GM12878 (cell line): Measurements from ENCODE around the gene HECTD4. TPM values are rescaled to one million over a fixed set of nuclear protein-coding genes. Genes with fewer than 3 reads are reported as not detected.

Source experiments
- ATAC-seq: fragments of 200-7000 bp; cut with Tn5 transposase; 3 replicates; pipeline ENCODE4 v1.9.1; 2020; ENCODE audit warnings: mild to moderate bottlenecking, moderate library complexity
- BruUV-seq: library from RNA; stranded (reverse); fragments of 400-500 nt; replicated peaks from 2 replicates; lab custom pipeline; 2021; lab: Mats Ljungman, UMichigan
- CTCF ChIA-PET: fragments of 300-600 bp; sonication (Branson Sonifier 250); formaldehyde crosslinking; extraction: SDS; loops from one replicate; lab custom pipeline; 2021; ENCODE audit warnings: inconsistent platforms; lab: Yijun Ruan, JAX
- POLR2A ChIA-PET: fragments of 350-600 bp; formaldehyde crosslinking; extraction: SDS; loops from one replicate; lab custom pipeline; 2021; ENCODE audit warnings: inconsistent platforms; lab: Charles Lee
- RAD21 ChIA-PET: fragments of 300-600 bp; sonication (Branson Sonifier 250); formaldehyde crosslinking; loops from one replicate; lab custom pipeline; 2023; ENCODE audit warnings: antibody characterized with exemption; ENCODE audit not compliant: unreplicated experiment; lab: Charles Lee
- SMC1A ChIA-PET: fragments of 300-600 bp; sonication (Branson Sonifier 250); formaldehyde crosslinking; loops from one replicate; lab custom pipeline; 2023; ENCODE audit not compliant: unreplicated experiment, uncharacterized antibody; lab: Charles Lee
- DNase-seq: peaks from one replicate; pipeline ENCODE4 v3.0.0-alpha.2; 2011; ENCODE audit warnings: low read depth, low spot score
- FAIRE-seq: peaks from 3 replicates; lab custom pipeline; 2011; peaks lifted over from hg19 to GRCh38; lab: Jason Lieb, UNC
- H2AFZ ChIP-seq: 2 replicates; pipeline ENCODE4 v1.6.0; 2011; ENCODE audit warnings: low read depth, low read length, control low read depth; ENCODE audit not compliant: control insufficient read depth
- H3K27ac ChIP-seq: 2 replicates; pipeline ENCODE4 v1.5.1; 2011; ENCODE audit warnings: control low read depth; ENCODE audit not compliant: control insufficient read depth, insufficient read depth
- H3K27me3 ChIP-seq, 2 experiments: replicated peaks in 1 of 2; 2 replicates each; pipeline versions ENCODE4 v1.6.0 to v1.6.1; 2011; ENCODE audit warnings: low read length in 1 of 2; ENCODE audit not compliant: control insufficient read depth in 2 of 2, insufficient read depth in 2 of 2
- H3K36me3 ChIP-seq, 2 experiments: 2 replicates each; pipeline ENCODE4 v1.5.1; 2011; ENCODE audit warnings: low read length in 1 of 2; ENCODE audit not compliant: control insufficient read depth in 2 of 2, insufficient read depth in 2 of 2
- H3K4me1 ChIP-seq: 2 replicates; pipeline ENCODE4 v1.6.1; 2011; ENCODE audit warnings: mild to moderate bottlenecking, low read length, moderate library complexity, mixed read lengths; ENCODE audit not compliant: control insufficient read depth, insufficient read depth
- H3K4me2 ChIP-seq: 2 replicates; pipeline ENCODE4 v1.6.0; 2011; ENCODE audit warnings: control low read depth; ENCODE audit not compliant: control insufficient read depth, insufficient read depth
- H3K4me3 ChIP-seq: fragments of 200-600 bp; sonication (generic); 2 replicates; pipeline ENCODE4 v1.5.1; 2016
- H3K79me2 ChIP-seq: 2 replicates; pipeline ENCODE4 v1.6.0; 2011; ENCODE audit warnings: low read length; ENCODE audit not compliant: control insufficient read depth, insufficient read depth
- H3K9ac ChIP-seq: 2 replicates; pipeline ENCODE4 v1.8.0; 2011; ENCODE audit warnings: low read length, control low read depth, mixed read lengths; ENCODE audit not compliant: control insufficient read depth, insufficient read depth
- H3K9me3 ChIP-seq: replicated peaks from 3 replicates; pipeline ENCODE4 v1.5.1; 2011; ENCODE audit warnings: mild to moderate bottlenecking, low read length; ENCODE audit not compliant: control insufficient read depth, insufficient read depth
- H4K20me1 ChIP-seq: 2 replicates; pipeline ENCODE4 v1.6.0; 2011; ENCODE audit not compliant: control insufficient read depth, insufficient read depth
- BCLAF1 ChIP-seq: fragments of 450-650 bp; IDR thresholded peaks from 2 replicates; pipeline ENCODE4 v1.6.1; 2017; ENCODE audit warnings: antibody characterized with exemption, mild to moderate bottlenecking, moderate library complexity
- BHLHE40 ChIP-seq, 2 experiments: fragments of 450-650 bp in 1 of 2; IDR thresholded peaks; 2 replicates each; pipeline ENCODE4 v1.6.1; 2011 to 2017; ENCODE audit warnings: low read depth in 2 of 2, borderline replicate concordance in 1 of 2, improper control_type of control experiment in 1 of 2, low read length in 1 of 2, mild to moderate bottlenecking in 1 of 2
- CBFB ChIP-seq: IDR thresholded peaks from 2 replicates; pipeline ENCODE4 v1.6.1; 2016; ENCODE audit warnings: antibody characterized with exemption, low read depth
- CEBPB ChIP-seq, 2 experiments: fragments of 150-350 bp in 1 of 2; IDR thresholded peaks; 2 replicates each; pipeline ENCODE4 v1.6.1; 2012 to 2014; ENCODE audit warnings: low read depth in 2 of 2, low read length in 2 of 2, borderline replicate concordance in 1 of 2, inconsistent platforms in 1 of 2
- DPF2 ChIP-seq: fragments of 450-650 bp; IDR thresholded peaks from 2 replicates; pipeline ENCODE4 v1.6.1; 2017; ENCODE audit warnings: mild to moderate bottlenecking
- EGR1 ChIP-seq, 2 experiments: IDR thresholded peaks; 1 replicate in 1 of 2; 2 replicates in 1 of 2; pipeline ENCODE4 v1.6.1; 2011 to 2012; ENCODE audit warnings: low read depth in 2 of 2, low read length in 2 of 2, borderline replicate concordance in 1 of 2, mild to moderate bottlenecking in 1 of 2, moderate library complexity in 1 of 2
- SMARCA5 ChIP-seq: fragments of 450-650 bp; IDR thresholded peaks from 2 replicates; pipeline ENCODE4 v1.6.1; 2017; ENCODE audit warnings: mild to moderate bottlenecking
- STAT1 ChIP-seq: fragments of 450-650 bp; conservative IDR thresholded peaks from 2 replicates; pipeline ENCODE4 v1.6.1; 2014; ENCODE audit warnings: antibody characterized with exemption, mild to moderate bottlenecking
- ZBTB11 ChIP-seq: fragments of 450-650 bp; formaldehyde crosslinking; IDR thresholded peaks from 2 replicates; pipeline ENCODE4 v1.5.0; 2022; ENCODE audit warnings: mild to moderate bottlenecking, missing genetic modification characterization
- ZNF592 ChIP-seq: fragments of 450-650 bp; IDR thresholded peaks from 2 replicates; pipeline ENCODE4 v1.6.1; 2017; ENCODE audit warnings: mild to moderate bottlenecking, moderate library complexity
- in situ Hi-C: fragments of 300-500 bp; cut with MboI; formaldehyde crosslinking; loops from 9 replicates; pipeline ENCODE4 v1.14.3; 2018; ENCODE audit warnings: mixed read lengths
- intact Hi-C: fragments of 100-400 bp; cut with micrococcal nuclease; formaldehyde crosslinking; loops from one replicate; pipeline ENCODE4 v1.14.2; 2022; ENCODE audit not compliant: unreplicated experiment
- polyA plus RNA-seq, 11 experiments: library from polyadenylated mRNA; depleted of rRNA in 4 of 11; unstranded in 6 of 11; stranded (reverse) in 5 of 11; fragments of >200 nt; fragmentation: Nextera tagmentation in 4 of 11; fragmentation: Illumina TruSeq in 1 of 11; extraction: Ambion mirVana in 4 of 11; extraction: Trizol in 1 of 11; gene quantifications; 1 replicate in 1 of 11; 2 replicates in 10 of 11; pipeline versions ENCODE4 v1.2.1 to v1.2.3, GENCODE V29; 2011 to 2016; ENCODE audit warnings: inconsistent platforms in 2 of 11, missing spikeins in 2 of 11, low read depth in 1 of 11
- total RNA-seq, 4 experiments: library from RNA; depleted of rRNA in 3 of 4; stranded (reverse); fragments of >200 nt in 3 of 4; fragmentation: Illumina TruSeq in 1 of 4; extraction: Trizol in 1 of 4; gene quantifications; 2 replicates each; pipeline versions ENCODE4 v1.2.1 to v1.2.3, GENCODE V29; 2013 to 2021

The HECTD4 gene
- total and polyA plus RNA-seq, 10 of the 15 experiments (the other 5 are each of a cell fraction or from before 2014, with no cell fraction given) = 5.8 to 43.9 (median 17.9) TPM

DNA sequence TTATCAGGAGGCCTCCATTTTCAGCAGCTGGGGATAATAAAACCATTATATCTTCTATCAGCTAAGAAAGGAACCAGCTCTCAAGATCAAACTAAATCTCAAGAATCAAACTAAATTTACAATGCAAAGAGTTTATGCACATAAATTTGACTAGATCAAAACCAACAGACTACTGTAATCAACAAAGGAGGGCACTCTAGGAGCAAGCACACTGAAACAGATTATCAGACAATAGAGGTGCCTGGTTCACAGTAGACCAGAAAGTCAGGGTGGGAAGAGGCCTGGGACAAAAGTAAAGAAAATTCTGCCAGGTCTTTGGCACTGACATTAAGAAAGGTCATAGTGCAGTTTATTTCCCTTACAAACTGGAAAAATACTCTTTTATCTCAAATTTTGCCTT is 61.0 kb downstream of the HECTD4 start:
- ATAC-seq = no peak
- TF ChIP-seq CBFB = no peak
- no peak for TF ChIP-seq EGR1 (IDR thresholded peaks at IDR 0.05; ENCODE audit: borderline replicate concordance in 1 of 2, low read depth in 2 of 2, low read length in 2 of 2)
- TF ChIP-seq BHLHE40 (IDR thresholded peaks at IDR 0.05; ENCODE audit: borderline replicate concordance in 1 of 2, low read depth in 2 of 2, low read length in 1 of 2) = no peak
- TF ChIP-seq SMARCA5 = no peak
- no peak for TF ChIP-seq BCLAF1
- TF ChIP-seq DPF2 = no peak
- TF ChIP-seq ZBTB11 (CRISPR knock-in tag) = no peak
- no peak for TF ChIP-seq CEBPB (IDR thresholded peaks at IDR 0.05; ENCODE audit: borderline replicate concordance in 1 of 2, low read depth in 2 of 2, low read length in 2 of 2)
- TF ChIP-seq ZNF592 = no peak
- no peak for TF ChIP-seq STAT1
- ChIA-PET POLR2A (interaction anchor here (0.6 to 0.7 kb wide), 2 partner anchors 8 to 1567 kb away, joined by 3 to 5 read pairs; no protein-coding TSS in a partner anchor), CTCF (interaction anchor here (1.5 to 2.0 kb wide), 2 partner anchors 9 to 11 kb away, joined by 4 to 6 read pairs; no protein-coding TSS in a partner anchor), SMC1A (interaction anchor here (1.4 to 2.9 kb wide), 3 partner anchors 11 to 63 kb away, joined by 3 to 8 read pairs (median 4); no protein-coding TSS in a partner anchor), RAD21 (interaction anchor here (1.5 kb wide), 1 partner anchor 11 kb away, joined by 4 read pairs; no protein-coding TSS in a partner anchor)
- no TSS peak for BruUV-seq
- Histone ChIP-seq H4K20me1 (no peaks in the 10 kb centered on the region), H3K4me3 (no peak overlapping the region), H3K36me3 (peaks cover 2 to 4% of the 10 kb centered on the region in 2 experiments; a peak in 3 of 4 replicates), H3K4me1 (no peaks in the 10 kb centered on the region; the same call in 1 of the 2 replicates), H3K9ac (no peak overlapping the region), H3K9me3 (no peaks in the 10 kb centered on the region), H3K27me3 (no peaks in the 10 kb centered on the region), H2AFZ (no peak overlapping the region), H3K27ac (no peak overlapping the region), H3K4me2 (no peak overlapping the region), H3K79me2 (no peaks in the 10 kb centered on the region; the same call in none of the 2 replicates)
- DNase-seq = no peak
- peak; percentile 18 for FAIRE-seq
- intact Hi-C loops (no loop called here), in situ Hi-C loops (no loop called here)
